ENCODE measurements around the gene NLE1. TPM values are rescaled to one million over a fixed set of nuclear protein-coding genes. Genes with fewer than 3 reads are reported as not detected.

NLE1 gene
- polyA plus RNA-seq, 5 donors, result 15.7 to 24.5 (median 19.4) TPM

- DNase-seq, result peak; percentile 15 to 27
These were observed 54.3 kb downstream of the NLE1 start for GRCh38 chr17:35087731-35088355.

DNA sequence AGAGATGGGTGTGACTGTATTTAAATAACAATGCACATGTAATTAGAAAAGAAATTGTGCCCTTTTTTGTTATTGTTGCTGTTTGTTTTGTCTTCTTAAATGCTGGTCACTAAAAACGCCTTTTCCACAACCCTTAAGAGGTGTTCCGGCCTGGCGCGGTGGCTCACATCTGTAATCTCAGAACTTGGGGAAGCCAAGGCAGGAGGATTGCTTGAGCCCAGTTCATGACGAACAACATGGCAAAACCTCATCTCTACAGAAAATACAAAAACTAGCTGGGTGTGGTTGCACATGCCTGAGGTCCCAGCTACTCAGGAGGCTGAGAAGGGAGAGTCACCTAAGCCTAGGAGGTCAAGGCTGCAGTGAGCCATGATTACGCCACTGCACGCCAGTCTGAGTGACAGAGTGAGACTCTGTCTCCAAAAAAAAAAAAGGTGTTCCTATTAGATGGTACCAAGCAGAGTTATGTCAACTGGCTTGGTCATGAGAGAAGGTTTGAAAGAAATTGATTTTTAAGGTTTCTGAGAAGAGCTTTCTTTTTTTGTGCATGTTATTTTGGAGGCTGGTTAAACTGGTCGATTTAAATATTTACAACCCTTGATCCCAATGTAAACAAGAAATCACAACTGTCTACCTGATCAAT is 55.1 kb downstream of the NLE1 start:
- DNase-seq, result no peak

GRCh38 chr17:35086164-35086563 is 55.9 kb downstream of the NLE1 start:
- DNase-seq, result no peak

DNA sequence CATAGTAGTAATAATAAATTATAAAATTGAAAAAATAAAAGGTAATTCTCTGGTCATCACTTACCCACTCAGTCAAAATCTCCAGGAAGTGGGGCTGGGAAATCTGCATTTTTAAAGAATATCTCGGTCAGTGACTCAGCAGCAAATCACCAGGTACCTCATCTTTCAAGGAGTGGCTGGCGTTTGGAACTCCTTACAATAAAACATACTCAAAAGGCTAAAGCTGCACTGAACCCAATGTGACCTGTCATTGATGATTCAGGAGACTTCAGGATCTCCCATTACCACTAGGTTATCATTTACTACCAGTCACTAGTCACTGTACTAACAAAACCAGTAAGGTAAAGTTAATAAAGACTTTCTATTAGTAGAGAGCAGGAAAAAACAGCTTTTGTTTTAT is 57.1 kb downstream of the NLE1 start:
- DNase-seq, result no peak

- DNase-seq, result no peak
These were observed 59.0 kb downstream of the NLE1 start for GRCh38 chr17:35083071-35083470.

DNA sequence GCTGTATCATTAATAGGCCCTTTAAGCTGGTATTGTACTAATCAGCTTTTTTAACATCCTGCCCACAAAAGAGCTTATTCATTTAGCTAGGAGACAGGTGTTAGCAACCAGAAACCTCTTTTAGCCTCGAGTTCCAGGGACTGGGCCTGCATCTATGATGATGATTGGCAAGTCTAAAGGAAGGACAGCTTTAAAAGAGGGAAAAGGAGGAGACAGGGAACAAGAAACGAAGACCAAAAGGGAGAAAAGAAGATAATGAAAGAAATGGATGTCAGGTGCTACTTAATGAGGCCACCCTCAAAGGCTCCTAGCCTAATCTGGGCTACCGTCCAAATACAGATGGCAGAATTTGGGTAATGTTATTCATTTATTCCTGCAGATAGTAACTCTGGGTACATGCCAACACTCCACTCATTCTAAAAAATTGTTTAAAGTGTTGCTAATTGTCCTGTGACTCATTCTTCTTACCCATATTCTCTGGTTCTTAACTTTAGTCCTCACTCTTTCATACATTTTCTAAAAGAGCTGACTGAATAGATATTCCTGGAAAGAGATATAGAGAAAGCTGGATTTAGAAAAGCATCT is 59.9 kb downstream of the NLE1 start:
- DNase-seq, result no peak

DNA sequence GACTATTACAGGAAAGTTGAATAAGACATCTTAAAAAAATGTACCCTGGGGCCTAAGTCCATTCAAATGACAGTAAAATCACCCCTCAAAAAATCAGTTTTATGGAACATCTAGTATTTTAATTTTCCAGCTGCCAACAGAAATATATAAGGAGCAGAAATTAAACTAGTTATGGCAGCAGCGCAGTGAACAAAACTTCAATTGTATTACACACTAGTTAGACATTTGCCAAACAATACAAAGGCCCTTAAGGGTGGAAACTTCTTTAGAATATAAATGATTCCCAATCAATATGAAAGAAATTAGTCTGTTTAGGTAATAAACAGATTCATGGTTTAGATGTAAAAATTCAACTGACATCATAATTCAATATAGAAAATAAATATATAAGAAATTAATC is 60.5 kb downstream of the NLE1 start:
- no peak for DNase-seq

DNA sequence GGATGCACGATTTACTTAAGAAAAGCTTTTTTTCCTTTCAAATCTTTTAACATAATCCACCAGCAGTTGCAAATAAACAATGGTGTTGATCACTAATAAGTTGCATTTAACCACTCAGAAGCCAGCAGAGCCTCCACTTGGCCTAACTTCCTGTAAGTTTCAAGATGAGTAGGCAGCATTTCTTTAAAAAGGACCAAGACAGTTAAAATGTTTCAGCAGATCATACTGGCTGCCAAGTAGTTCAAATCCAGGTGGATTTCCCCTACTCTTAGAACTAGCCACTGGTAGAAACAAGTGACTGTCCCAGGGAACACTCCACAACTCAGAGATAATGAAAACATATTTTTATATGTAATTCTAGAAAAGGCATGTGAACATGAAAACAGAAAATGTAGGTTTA is 61.6 kb downstream of the NLE1 start:
- DNase-seq, result no peak

GRCh38 chr17:35079547-35080423 is 62.3 kb downstream of the NLE1 start:
- no peak for DNase-seq

Other genes with a start within 250 kb of the NLE1 start
- gene CCT6B, start 180.8 kb downstream of the NLE1 start, polyA plus RNA-seq (ENCODE audit: insufficient read depth in 1 of 5, insufficient read length in 5 of 5, low replicate concordance in 1 of 5), result 1 to 10 TPM; 3.4 to 5.4 (median 4.2) TPM
- gene ZNF830, start 180.8 kb downstream of the NLE1 start, polyA plus RNA-seq (ENCODE audit: insufficient read depth in 1 of 5, insufficient read length in 5 of 5, low replicate concordance in 1 of 5), result 10 to 100 TPM; 20.8 to 25.3 (median 22.9) TPM
- 10 to 100 TPM; 25.4 to 36.8 (median 29.0) TPM for gene LIG3, start 161.8 kb downstream of the NLE1 start, polyA plus RNA-seq (ENCODE audit: insufficient read depth in 1 of 5, insufficient read length in 5 of 5, low replicate concordance in 1 of 5)
- 10 to 100 TPM; 19.4 to 22.4 (median 21.0) TPM for gene RFFL, start 78.6 kb downstream of the NLE1 start, polyA plus RNA-seq (ENCODE audit: insufficient read depth in 1 of 5, insufficient read length in 5 of 5, low replicate concordance in 1 of 5)
- gene RAD51D, start 22.4 kb downstream of the NLE1 start, polyA plus RNA-seq (ENCODE audit: insufficient read depth in 1 of 5, insufficient read length in 5 of 5, low replicate concordance in 1 of 5), result 10 to 100 TPM; 13.6 to 17.0 (median 16.6) TPM
- gene FNDC8, start 20.7 kb downstream of the NLE1 start, polyA plus RNA-seq (ENCODE audit: insufficient read depth in 1 of 5, insufficient read length in 5 of 5, low replicate concordance in 1 of 5), result under 1 TPM in 3 of 5 donors, not detected in 2; 0.14 to 0.41 (median 0.22) TPM
- gene UNC45B, start 5.5 kb upstream of the NLE1 start, polyA plus RNA-seq (ENCODE audit: insufficient read depth in 1 of 5, insufficient read length in 5 of 5, low replicate concordance in 1 of 5), result 1 to 10 TPM in 1 of 5 donors, under 1 TPM in 4; 0.31 to 5.8 (median 0.36) TPM
- gene SLC35G3, start 52.1 kb upstream of the NLE1 start, polyA plus RNA-seq (ENCODE audit: insufficient read depth in 1 of 5, insufficient read length in 5 of 5, low replicate concordance in 1 of 5), result under 1 TPM in 1 of 5 donors, not detected in 4; 0.05 TPM
- gene SLFN5, start 100.8 kb upstream of the NLE1 start, polyA plus RNA-seq (ENCODE audit: insufficient read depth in 1 of 5, insufficient read length in 5 of 5, low replicate concordance in 1 of 5), result 10 to 100 TPM; 14.2 to 25.7 (median 24.0) TPM
- gene SLFN11, start 231.3 kb upstream of the NLE1 start, polyA plus RNA-seq (ENCODE audit: insufficient read depth in 1 of 5, insufficient read length in 5 of 5, low replicate concordance in 1 of 5), result 10 to 100 TPM; 18.7 to 24.2 (median 21.2) TPM